Hepatocyte (in vitro differentiated cells): ENCODE data around the gene SNX18. TPM values are rescaled to one million over a fixed set of nuclear protein-coding genes. Genes with fewer than 3 reads are reported as not detected.
A peak's percentile ranks its signal among the peaks of the same experiment; 100 is the strongest.

ENCODE experiments used
- DNase-seq: peaks from one replicate; pipeline ENCODE4 v3.0.0-alpha.2; 2016; ENCODE audit warnings: low spot score
- H2AFZ ChIP-seq: fragments of 200-600 bp; sonication (generic); 2 replicates; pipeline ENCODE4 v1.6.0; 2016; ENCODE audit warnings: antibody characterized with exemption, mild to moderate bottlenecking
- H3K27ac ChIP-seq: fragments of 200-600 bp; sonication (generic); 2 replicates; pipeline ENCODE4 v1.5.1; 2016; ENCODE audit warnings: mild to moderate bottlenecking
- H3K27me3 ChIP-seq: fragments of 200-600 bp; sonication (generic); 2 replicates; pipeline ENCODE4 v1.6.1; 2016
- H3K36me3 ChIP-seq: fragments of 200-600 bp; sonication (generic); replicated peaks from 2 replicates; pipeline ENCODE4 v1.5.1; 2016; ENCODE audit warnings: low read depth; ENCODE audit not compliant: insufficient read depth
- H3K4me1 ChIP-seq: fragments of 200-600 bp; sonication (generic); 2 replicates; pipeline ENCODE4 v1.5.1; 2016; ENCODE audit warnings: mild to moderate bottlenecking, moderate library complexity; ENCODE audit not compliant: insufficient read depth
- H3K4me2 ChIP-seq: fragments of 200-600 bp; sonication (generic); 2 replicates; pipeline ENCODE4 v1.6.0; 2016
- H3K4me3 ChIP-seq: fragments of 200-600 bp; sonication (generic); 2 replicates; pipeline ENCODE4 v1.5.1; 2016; ENCODE audit warnings: mild to moderate bottlenecking
- H3K79me2 ChIP-seq: fragments of 200-600 bp; sonication (generic); 2 replicates; pipeline ENCODE4 v1.6.0; 2017; ENCODE audit warnings: mild to moderate bottlenecking
- H3K9me2 ChIP-seq: fragments of 200-600 bp; sonication (generic); replicated peaks from 2 replicates; pipeline ENCODE4 v1.6.0; 2017; ENCODE audit warnings: mild to moderate bottlenecking; ENCODE audit not compliant: insufficient read depth
- H3K9me3 ChIP-seq: fragments of 200-600 bp; sonication (generic); 2 replicates; pipeline ENCODE4 v1.5.1; 2016; ENCODE audit warnings: low read depth, mild to moderate bottlenecking
- H4K20me1 ChIP-seq: fragments of 200-600 bp; sonication (generic); 2 replicates; pipeline ENCODE4 v1.6.0; 2016; ENCODE audit warnings: mild to moderate bottlenecking; ENCODE audit not compliant: insufficient read depth, poor library complexity, severe bottlenecking
- EZH2 ChIP-seq: fragments of 200-600 bp; sonication (generic); IDR thresholded peaks from 2 replicates; pipeline ENCODE4 v1.6.1; 2016; ENCODE audit warnings: antibody characterized with exemption, mild to moderate bottlenecking, borderline replicate concordance
- EZH2phosphoT487 ChIP-seq: fragments of 200-600 bp; sonication (generic); IDR thresholded peaks from one replicate; pipeline ENCODE4 v1.6.1; 2018; ENCODE audit warnings: antibody characterized with exemption, mild to moderate bottlenecking, low read depth, moderate library complexity; ENCODE audit not compliant: unreplicated experiment, severe bottlenecking
- WGBS: methylation state at CpG from one replicate; pipeline ENCODE4 v1.1.6; 2016; ENCODE audit warnings: low lambda C conversion rate; ENCODE audit errors: missing lambda C conversion rate; 5-methylcytosine and 5-hydroxymethylcytosine counted together
- polyA plus RNA-seq: library from polyadenylated mRNA; unstranded; fragments of >200 nt; fragmentation: Nextera tagmentation; extraction: Ambion mirVana; gene quantifications from 2 replicates; pipeline ENCODE4 v1.2.1, GENCODE V29; 2016
- total RNA-seq: library from RNA; depleted of rRNA; stranded (reverse); fragments of >200 nt; gene quantifications from 2 replicates; pipeline ENCODE4 v1.2.3, GENCODE V29; 2014
- TF ChIP-seq, protein P1 (sequence below): fragments of 200-600 bp; sonication (generic); IDR thresholded peaks from 2 replicates; pipeline ENCODE4 v1.5.1; 2016; ENCODE audit warnings: antibody characterized with exemption, mild to moderate bottlenecking; ENCODE audit not compliant: poor library complexity

SNX18 gene
- total and polyA plus RNA-seq, 2 experiments from 2014 or later: 6.5 to 33.0 TPM

DNA sequence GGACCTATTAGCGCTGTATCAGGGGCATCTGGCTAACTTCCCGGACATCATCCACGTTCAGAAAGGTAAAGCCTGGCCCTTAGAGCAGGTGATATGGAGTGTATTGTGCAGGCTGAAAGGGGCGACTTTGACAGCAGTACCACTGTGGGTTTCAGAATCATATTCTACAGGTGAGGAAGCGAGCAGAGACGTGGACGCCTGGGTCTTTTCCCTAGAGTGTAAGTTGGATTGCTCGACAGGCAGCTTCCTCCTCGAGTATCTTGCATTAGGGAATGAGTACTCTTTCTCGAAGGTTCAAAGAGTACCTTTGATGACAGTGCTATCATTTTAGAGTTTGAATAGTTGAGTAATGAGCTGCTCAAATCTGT lies 1.9 kb downstream of the SNX18 start:
- H2AFZ ChIP-seq: no peak overlapping the region
- H3K4me1 ChIP-seq: peaks cover 27% of the 10 kb centered on the region
- no peaks in the 10 kb centered on the region for H3K9me2 ChIP-seq
- H3K9me3 ChIP-seq: no peaks in the 10 kb centered on the region
- no peak for TF ChIP-seq EZH2phosphoT487
- no peak for DNase-seq
- 74% methylated on average over 10 of the region's 10 CpGs for WGBS
- H3K36me3 ChIP-seq: no peaks in the 10 kb centered on the region
- peak overlapping the region; percentile 41 for H3K4me3 ChIP-seq
- peaks cover 24% of the 10 kb centered on the region for H4K20me1 ChIP-seq
- H3K4me2 ChIP-seq: peak overlapping the region; percentile 78
- no peaks in the 10 kb centered on the region for H3K27me3 ChIP-seq
- H3K79me2 ChIP-seq: peaks cover 67% of the 10 kb centered on the region
- peak overlapping the region; percentile 97 for H3K27ac ChIP-seq

DNA sequence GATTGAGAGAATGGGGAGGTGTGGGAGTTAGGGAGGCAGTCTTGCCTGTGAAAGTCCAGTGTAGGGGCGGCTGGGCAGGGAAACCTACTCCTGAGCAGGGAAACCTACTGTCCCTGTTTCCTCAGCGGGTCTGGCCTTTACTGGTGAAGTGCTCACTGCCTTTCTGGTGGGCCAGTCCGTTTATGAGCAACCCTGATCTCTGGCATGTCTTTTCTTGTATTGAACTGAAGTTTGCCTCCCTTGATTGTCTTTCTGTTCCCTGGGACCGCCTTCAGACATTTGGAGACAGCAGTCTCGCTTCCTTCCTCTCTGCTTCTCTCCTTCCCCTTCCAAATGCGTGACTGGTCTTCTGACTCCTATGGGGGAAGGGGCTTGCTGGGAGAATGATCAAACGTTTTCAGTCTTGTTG lies 2.9 kb downstream of the SNX18 start:
- peak; percentile 46 for DNase-seq
- Histone ChIP-seq H2AFZ (no peak overlapping the region), H3K4me1 (peaks cover 23% of the 10 kb centered on the region), H3K27ac (peak overlapping the region; percentile 97), H3K9me2 (no peaks in the 10 kb centered on the region), H3K79me2 (peaks cover 76% of the 10 kb centered on the region), H3K36me3 (no peaks in the 10 kb centered on the region), H3K27me3 (no peaks in the 10 kb centered on the region), H3K4me3 (peak overlapping the region; percentile 41), H4K20me1 (peaks cover 29% of the 10 kb centered on the region), H3K9me3 (no peaks in the 10 kb centered on the region), H3K4me2 (peak overlapping the region; percentile 78)
- WGBS: 3% methylated on average over 7 of the region's 7 CpGs
- no peak for TF ChIP-seq EZH2
- TF ChIP-seq, protein P1, sequence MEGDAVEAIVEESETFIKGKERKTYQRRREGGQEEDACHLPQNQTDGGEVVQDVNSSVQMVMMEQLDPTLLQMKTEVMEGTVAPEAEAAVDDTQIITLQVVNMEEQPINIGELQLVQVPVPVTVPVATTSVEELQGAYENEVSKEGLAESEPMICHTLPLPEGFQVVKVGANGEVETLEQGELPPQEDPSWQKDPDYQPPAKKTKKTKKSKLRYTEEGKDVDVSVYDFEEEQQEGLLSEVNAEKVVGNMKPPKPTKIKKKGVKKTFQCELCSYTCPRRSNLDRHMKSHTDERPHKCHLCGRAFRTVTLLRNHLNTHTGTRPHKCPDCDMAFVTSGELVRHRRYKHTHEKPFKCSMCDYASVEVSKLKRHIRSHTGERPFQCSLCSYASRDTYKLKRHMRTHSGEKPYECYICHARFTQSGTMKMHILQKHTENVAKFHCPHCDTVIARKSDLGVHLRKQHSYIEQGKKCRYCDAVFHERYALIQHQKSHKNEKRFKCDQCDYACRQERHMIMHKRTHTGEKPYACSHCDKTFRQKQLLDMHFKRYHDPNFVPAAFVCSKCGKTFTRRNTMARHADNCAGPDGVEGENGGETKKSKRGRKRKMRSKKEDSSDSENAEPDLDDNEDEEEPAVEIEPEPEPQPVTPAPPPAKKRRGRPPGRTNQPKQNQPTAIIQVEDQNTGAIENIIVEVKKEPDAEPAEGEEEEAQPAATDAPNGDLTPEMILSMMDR: no peak
- no peak for TF ChIP-seq EZH2phosphoT487

GRCh38 chr5:54520940-54521339 lies 3.4 kb downstream of the SNX18 start:
- H3K9me2 ChIP-seq: no peaks in the 10 kb centered on the region
- H2AFZ ChIP-seq: no peak overlapping the region
- H3K36me3 ChIP-seq: no peaks in the 10 kb centered on the region
- DNase-seq: no peak
- H3K9me3 ChIP-seq: no peaks in the 10 kb centered on the region
- no peaks in the 10 kb centered on the region for H3K27me3 ChIP-seq
- peaks cover 32% of the 10 kb centered on the region for H4K20me1 ChIP-seq
- 79% methylated on average over 2 of the region's 2 CpGs for WGBS
- H3K4me3 ChIP-seq: peak overlapping the region; percentile 41
- peak overlapping the region; percentile 97 for H3K27ac ChIP-seq
- TF ChIP-seq EZH2phosphoT487 (no peak), EZH2 (no peak)
- TF ChIP-seq, protein P1: no peak
- H3K4me1 ChIP-seq: peaks cover 23% of the 10 kb centered on the region
- H3K4me2 ChIP-seq: peak overlapping the region; percentile 78
- H3K79me2 ChIP-seq: peaks cover 81% of the 10 kb centered on the region

GRCh38 chr5:54521856-54522479 lies 4.4 kb downstream of the SNX18 start:
- Histone ChIP-seq H2AFZ (no peak overlapping the region), H3K9me3 (no peaks in the 10 kb centered on the region), H3K36me3 (no peaks in the 10 kb centered on the region), H3K27me3 (no peaks in the 10 kb centered on the region), H3K4me3 (no peak overlapping the region), H3K27ac (no peak overlapping the region), H3K4me2 (peak overlapping the region; percentile 78), H4K20me1 (peaks cover 40% of the 10 kb centered on the region), H3K9me2 (no peaks in the 10 kb centered on the region), H3K79me2 (peaks cover 92% of the 10 kb centered on the region), H3K4me1 (peaks cover 23% of the 10 kb centered on the region)
- no peak for DNase-seq
- no peak for TF ChIP-seq EZH2
- TF ChIP-seq, protein P1: no peak
- TF ChIP-seq EZH2phosphoT487: no peak
- WGBS: 91% methylated on average over 5 of the region's 5 CpGs
